HG03520 (cell line): ENCODE measurements around the gene LRRC37A3.
"Not testable (repeated sequence)": the region's sequence is repeated elsewhere in the genome, so short reads cannot be mapped to it uniquely, and the experiment has no call there.

Experiments used
- ATAC-seq: cut with Tn5 transposase; IDR thresholded peaks from one replicate; pipeline ENCODE4 v1.9.1; 2021; ENCODE audit warnings: mild to moderate bottlenecking, moderate library complexity; ENCODE audit not compliant: unreplicated experiment

The LRRC37A3 gene

DNA sequence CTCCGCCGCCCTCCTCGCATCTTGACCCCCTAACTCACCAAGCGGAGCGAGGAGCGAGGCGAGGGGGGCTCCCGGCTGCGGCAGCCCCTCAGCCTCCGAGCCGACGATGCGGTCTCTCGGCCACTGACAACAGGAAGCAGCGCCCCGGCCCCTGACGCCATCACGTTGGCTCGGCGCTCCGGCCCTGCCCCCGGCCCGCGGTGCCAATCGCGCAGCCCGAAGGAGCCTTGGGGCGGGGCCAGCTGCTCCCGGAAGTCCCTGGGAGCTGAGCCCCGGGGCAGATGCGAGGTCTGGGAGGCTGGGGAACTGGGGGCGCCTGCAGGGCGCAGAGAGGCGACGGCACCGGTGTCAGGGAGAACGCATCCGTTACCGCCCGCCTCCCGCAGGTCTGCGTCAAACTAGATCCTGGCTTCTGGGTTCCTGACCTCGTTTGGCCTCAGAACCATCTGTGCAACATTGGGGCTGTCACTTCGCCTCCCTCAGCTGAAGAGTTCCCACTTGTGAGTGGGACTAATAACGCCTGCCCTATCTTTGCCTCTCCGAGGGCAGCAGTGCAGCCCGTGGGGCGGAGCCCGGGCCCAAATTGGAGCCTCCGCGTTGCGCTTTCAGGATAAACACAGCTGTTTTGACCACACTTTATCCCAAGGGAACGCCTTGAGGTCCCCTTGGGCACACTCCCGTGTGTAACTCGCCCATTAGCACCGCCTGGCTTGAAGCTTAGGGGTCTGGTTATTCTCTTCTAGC, 82.1 kb downstream of the LRRC37A3 start:
- peak; percentile 89 for ATAC-seq

DNA sequence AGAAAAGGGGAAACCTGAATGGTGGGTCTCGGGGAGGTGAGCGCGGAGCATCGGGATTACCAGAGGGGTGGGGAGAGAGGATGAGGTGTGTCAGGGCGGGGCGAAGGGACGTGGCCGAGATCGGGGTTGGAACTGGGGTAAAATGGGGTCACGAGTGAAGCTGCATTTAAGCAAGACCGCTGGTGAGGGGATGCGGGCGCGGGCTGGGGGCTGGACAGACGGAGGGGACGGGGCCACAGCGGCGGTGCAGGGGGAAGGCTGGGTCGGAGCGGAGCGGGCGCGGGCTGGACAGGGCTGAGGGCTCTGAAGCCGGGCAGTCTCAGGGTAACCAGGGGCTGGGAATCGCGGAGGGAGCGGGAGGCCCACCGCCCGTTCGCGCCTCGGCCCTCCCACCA, 82.7 kb downstream of the LRRC37A3 start:
- ATAC-seq = peak; percentile 19

DNA sequence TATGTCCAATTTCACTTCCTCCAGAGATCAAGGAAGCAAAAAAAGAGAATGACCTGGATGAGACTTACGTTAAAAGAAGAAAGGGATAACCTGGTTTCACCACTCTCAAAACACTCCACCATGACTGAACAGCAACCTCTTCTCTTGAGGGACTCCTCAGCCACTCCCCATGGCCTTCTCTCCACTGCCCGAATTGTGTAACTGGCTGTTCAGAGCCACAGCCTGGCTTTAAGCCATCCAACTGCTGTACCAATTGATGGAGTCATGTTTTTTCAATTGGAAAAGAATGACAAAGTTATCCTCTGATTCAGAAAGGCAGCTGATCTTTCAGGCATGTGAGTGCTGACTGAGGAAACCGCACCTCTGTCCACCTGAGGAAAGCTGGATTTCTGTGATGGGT, 85.2 kb downstream of the LRRC37A3 start:
- not testable (repeated sequence) for ATAC-seq

DNA sequence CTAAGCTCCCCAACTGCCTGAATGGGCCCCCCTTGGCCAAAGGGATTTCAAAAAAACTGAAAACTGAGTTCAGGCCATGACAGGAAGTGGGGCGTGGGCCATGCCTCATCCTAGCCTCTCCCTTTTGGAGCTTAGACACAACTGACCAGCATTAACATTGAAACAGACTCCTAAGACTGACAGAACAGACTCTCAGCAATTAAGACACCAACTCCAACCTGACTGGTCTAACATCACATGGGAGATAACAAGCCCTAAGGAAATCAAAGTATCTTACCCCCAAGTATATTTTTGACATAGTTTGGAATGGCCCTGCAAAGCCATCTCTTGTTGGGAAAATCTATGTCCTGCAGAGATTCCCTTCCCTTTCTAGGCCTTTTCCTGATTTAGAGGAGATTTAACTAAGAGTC, 88.6 kb downstream of the LRRC37A3 start:
- ATAC-seq = not testable (repeated sequence)

DNA sequence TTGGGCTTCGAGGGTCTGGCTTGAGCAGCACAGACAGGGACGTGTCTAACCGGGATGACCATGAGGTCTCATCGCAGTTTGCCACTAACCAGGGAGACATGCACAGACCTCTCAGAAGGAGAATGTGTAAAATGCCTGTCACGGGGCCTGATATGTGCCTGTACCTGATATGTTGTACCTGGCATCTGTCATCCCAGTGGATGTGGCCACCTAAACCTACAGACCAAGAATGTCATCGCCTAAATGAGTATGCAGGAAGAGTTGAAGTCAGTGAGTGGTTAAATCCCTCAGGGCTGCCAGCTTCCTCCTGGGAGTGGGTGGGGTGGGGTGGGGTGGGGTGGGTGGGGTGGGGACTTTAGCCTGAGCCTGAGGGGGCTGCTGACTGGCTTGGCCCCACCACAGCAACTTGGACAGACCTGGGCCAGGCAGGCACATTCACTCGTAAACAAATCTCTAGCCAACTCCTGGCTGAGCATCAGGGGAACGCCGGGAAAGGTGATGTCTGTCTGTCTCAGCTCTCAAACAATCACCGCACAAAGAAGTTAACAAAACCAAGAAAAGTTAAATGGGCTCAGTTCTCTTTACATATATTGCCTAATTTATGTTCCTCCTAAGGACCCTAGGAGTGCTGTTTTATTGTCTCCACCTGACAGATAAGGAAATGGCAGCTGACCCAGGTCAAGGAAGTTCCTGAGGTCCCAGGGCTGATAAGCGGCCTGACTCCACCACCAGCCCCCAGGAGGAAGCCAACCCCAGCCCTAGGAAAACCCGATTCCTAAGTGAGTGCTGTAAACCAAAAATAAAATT, 89.3 kb downstream of the LRRC37A3 start:
- not testable (repeated sequence) for ATAC-seq

DNA sequence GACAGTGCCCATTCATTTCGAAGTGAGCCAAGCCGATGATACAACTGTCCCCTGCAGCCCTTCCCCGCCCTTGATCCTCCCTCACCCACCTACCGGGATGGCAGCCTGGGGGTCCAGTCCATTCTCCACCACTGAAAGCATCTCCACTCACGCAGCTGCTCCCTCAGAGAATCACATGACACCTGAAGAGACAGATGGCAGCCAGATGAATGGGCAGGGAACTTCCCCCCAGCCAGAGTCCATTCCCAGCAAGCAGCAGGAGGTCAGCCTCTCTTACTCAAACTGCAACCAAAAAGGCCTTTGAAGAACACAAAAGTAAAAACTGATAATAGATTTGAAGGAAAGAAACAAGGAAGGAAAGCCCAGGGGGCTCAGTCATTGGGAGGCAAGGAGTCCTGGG, 90.2 kb downstream of the LRRC37A3 start:
- not testable (repeated sequence) for ATAC-seq

- not testable (repeated sequence) for ATAC-seq
These were observed 100.4 kb downstream of the LRRC37A3 start for GRCh38 chr17:64818904-64819303.

DNA sequence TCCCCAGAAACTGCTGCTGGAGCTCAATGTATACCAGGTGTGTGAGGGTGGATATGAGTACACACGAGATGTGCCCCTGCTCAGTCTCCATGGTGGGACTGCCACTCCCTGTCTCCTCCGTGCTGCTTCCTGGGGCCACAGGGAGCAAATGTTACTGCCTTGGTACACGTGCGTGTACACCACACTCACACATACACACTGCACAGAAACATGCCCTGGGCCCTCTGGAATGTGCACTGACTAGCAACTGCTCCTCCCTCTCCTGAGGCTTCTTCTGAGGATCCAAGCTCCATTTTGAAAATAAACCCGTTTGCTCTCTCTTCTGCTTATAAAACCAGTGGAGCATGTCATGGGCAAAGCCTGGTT, 103.5 kb downstream of the LRRC37A3 start:
- not testable (repeated sequence) for ATAC-seq

- ATAC-seq = not testable (repeated sequence)
These were observed 104.1 kb downstream of the LRRC37A3 start for GRCh38 chr17:64814993-64815832.

DNA sequence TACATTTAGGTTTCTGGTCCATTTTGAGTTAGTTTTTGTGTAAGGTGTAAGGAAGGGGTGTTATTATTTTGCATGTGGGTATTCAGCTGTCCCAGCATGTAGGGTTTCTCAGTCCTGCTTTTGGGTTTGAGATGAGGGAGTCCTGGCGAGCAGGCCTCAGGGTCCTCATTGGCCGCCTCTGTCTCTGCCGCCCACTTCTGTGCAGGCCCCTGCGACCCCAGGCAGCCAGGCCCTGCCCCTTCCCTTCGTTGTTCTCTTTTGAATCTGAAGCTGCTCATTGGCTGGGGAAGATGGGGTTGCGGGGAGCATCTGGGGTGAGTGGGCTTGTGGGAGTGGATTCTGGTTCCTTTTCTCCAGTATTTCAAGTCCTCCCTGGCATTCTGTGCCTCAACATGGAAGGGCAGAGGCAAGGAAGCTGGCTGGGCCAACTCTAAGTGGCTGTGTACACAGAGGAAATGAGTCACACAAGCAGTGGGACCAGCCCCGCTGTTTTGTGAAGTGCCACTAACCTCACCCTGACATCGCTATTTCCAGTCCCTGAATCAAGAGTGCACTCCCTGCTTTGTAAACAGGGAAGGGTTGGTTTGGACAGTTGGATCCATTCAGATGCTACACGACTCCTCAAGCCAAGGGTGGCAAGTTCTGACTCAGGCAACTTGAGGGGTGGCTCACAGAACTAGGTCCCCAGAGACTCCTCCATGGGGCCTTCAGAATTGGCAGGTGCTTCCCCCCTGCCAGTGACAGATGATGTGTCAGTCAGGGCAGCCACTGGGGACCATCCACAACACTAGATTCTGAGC, 110.9 kb downstream of the LRRC37A3 start:
- peak; percentile 78 for ATAC-seq
